ENCODE results near the gene RBM5.

DNA sequence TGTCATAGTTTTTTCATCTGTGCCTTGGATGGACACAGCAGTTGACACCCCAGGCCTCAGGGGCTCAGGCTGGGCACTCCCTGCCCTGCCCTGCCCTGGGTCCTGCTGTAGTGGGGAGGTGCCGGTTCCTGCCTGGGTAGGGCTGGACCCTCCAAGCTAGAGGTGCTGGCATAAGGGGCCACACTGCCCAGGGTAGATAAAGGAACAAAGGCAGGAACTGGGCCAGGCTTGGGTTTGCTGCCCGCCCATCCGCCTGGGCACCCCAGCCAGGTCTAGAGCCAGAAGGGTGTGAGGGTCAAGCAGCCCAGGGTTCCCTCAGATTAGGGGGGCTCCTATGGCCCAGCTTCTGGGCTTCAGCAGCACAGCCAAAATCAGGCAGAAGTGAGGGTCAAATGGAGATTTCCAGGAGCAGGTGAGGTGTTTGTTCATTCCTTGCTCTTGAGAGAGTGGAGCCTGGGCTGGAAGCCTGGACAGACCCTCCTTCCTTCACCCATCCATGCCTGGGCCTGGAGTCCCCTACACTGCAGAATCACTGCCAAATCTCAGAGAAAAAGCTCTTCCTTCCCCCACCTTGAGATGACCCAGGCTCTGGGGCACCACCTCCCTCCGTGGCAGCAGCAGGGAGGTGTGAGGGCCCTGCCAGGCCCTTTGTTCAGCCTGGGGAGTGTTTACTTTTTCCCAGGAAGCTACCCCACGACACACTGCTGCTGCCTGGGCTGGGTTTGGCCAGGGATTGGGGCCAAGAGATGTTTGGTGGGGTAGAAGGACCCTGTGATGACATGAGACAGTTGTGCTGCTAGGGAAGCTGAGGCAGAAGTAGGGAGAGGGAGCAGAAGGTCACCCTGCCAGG, 73.5 kb downstream of the RBM5 start:
- TF ChIP-seq, protein P1, sequence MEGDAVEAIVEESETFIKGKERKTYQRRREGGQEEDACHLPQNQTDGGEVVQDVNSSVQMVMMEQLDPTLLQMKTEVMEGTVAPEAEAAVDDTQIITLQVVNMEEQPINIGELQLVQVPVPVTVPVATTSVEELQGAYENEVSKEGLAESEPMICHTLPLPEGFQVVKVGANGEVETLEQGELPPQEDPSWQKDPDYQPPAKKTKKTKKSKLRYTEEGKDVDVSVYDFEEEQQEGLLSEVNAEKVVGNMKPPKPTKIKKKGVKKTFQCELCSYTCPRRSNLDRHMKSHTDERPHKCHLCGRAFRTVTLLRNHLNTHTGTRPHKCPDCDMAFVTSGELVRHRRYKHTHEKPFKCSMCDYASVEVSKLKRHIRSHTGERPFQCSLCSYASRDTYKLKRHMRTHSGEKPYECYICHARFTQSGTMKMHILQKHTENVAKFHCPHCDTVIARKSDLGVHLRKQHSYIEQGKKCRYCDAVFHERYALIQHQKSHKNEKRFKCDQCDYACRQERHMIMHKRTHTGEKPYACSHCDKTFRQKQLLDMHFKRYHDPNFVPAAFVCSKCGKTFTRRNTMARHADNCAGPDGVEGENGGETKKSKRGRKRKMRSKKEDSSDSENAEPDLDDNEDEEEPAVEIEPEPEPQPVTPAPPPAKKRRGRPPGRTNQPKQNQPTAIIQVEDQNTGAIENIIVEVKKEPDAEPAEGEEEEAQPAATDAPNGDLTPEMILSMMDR (IDR thresholded peaks at IDR 0.05) = no peak
- TF ChIP-seq NRF1 (IDR thresholded peaks at IDR 0.05; ENCODE audit: low read depth, low read length) (no peak), GABPA (IDR thresholded peaks at IDR 0.05; ENCODE audit: low read depth) (no peak), EZH2phosphoT487 (IDR thresholded peaks at IDR 0.05; ENCODE audit: borderline replicate concordance, low read depth) (no peak), SMC3 (IDR thresholded peaks at IDR 0.05; ENCODE audit: low read depth, low read length) (no peak), RFX5 (IDR thresholded peaks at IDR 0.05; ENCODE audit: low read length) (no peak), SIN3A (IDR thresholded peaks at IDR 0.05; ENCODE audit: borderline replicate concordance, low read depth, low read length) (no peak)
- TF ChIP-seq, protein P2, sequence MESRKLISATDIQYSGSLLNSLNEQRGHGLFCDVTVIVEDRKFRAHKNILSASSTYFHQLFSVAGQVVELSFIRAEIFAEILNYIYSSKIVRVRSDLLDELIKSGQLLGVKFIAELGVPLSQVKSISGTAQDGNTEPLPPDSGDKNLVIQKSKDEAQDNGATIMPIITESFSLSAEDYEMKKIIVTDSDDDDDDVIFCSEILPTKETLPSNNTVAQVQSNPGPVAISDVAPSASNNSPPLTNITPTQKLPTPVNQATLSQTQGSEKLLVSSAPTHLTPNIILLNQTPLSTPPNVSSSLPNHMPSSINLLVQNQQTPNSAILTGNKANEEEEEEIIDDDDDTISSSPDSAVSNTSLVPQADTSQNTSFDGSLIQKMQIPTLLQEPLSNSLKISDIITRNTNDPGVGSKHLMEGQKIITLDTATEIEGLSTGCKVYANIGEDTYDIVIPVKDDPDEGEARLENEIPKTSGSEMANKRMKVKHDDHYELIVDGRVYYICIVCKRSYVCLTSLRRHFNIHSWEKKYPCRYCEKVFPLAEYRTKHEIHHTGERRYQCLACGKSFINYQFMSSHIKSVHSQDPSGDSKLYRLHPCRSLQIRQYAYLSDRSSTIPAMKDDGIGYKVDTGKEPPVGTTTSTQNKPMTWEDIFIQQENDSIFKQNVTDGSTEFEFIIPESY (IDR thresholded peaks at IDR 0.05; ENCODE audit: borderline replicate concordance, low read depth) = no peak
